SK-N-SH (cell line): ENCODE results near the gene BRCA2.

Source experiments
- FOXM1 ChIP-seq: IDR thresholded peaks from 2 replicates; pipeline ENCODE4 v1.4.0; 2012; ENCODE audit warnings: low read depth, mild to moderate bottlenecking
- POLR2AphosphoS5 ChIP-seq: IDR thresholded peaks from 2 replicates; pipeline ENCODE4 v1.6.1; 2012; ENCODE audit warnings: low read depth, low read length
- TEAD4 ChIP-seq: IDR thresholded peaks from 2 replicates; pipeline ENCODE4 v1.4.0; 2012; ENCODE audit warnings: mild to moderate bottlenecking, borderline replicate concordance; ENCODE audit not compliant: insufficient read depth
- TF ChIP-seq, protein P1 (sequence below): fragments of 200-600 bp; sonication (generic); IDR thresholded peaks from 2 replicates; pipeline ENCODE4 v1.6.1; 2017; ENCODE audit warnings: antibody characterized with exemption, mild to moderate bottlenecking, moderate library complexity

DNA sequence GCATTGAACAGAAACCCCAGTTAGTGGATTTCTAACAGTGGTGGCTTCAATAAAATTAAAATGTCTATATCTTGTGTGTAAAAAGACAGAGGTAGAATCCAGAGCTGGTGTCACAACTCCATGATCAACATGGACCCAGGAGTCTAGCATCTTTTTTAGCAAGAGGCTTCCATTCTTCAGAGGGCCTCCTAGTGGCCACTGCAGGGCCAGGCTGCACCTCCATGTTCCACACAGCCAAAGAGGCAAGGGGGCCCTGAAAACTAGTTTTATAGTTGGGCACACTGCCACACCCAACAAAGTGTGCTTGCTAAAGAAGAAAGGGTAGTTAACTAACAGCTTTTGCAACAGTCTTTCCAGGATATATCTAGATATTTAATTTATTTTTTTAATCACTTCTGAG, 99.7 kb downstream of the BRCA2 start:
- TF ChIP-seq, protein P1, sequence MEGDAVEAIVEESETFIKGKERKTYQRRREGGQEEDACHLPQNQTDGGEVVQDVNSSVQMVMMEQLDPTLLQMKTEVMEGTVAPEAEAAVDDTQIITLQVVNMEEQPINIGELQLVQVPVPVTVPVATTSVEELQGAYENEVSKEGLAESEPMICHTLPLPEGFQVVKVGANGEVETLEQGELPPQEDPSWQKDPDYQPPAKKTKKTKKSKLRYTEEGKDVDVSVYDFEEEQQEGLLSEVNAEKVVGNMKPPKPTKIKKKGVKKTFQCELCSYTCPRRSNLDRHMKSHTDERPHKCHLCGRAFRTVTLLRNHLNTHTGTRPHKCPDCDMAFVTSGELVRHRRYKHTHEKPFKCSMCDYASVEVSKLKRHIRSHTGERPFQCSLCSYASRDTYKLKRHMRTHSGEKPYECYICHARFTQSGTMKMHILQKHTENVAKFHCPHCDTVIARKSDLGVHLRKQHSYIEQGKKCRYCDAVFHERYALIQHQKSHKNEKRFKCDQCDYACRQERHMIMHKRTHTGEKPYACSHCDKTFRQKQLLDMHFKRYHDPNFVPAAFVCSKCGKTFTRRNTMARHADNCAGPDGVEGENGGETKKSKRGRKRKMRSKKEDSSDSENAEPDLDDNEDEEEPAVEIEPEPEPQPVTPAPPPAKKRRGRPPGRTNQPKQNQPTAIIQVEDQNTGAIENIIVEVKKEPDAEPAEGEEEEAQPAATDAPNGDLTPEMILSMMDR = peak; percentile 61
- no peak for TF ChIP-seq TEAD4
- no peak for TF ChIP-seq FOXM1
- no peak for TF ChIP-seq POLR2AphosphoS5
